H9 (cell line): Measurements from ENCODE around the gene CAT. TPM values are rescaled to one million over a fixed set of nuclear protein-coding genes. Genes with fewer than 3 reads are reported as not detected.
A peak's percentile ranks its signal among the peaks of the same experiment; 100 is the strongest.

Experiments used
- DNase-seq: peaks from one replicate; pipeline ENCODE4 v3.0.0-alpha.2; 2017
- H2AFZ ChIP-seq: one replicate; pipeline ENCODE4 v1.6.1; 2013; ENCODE audit warnings: mild to moderate bottlenecking, low read length, control low read depth, moderate library complexity
- H2AK5ac ChIP-seq: 2 replicates; pipeline ENCODE4 v1.6.1; 2013; ENCODE audit warnings: low read length, control low read depth, mixed read lengths; ENCODE audit not compliant: insufficient read length
- H2BK120ac ChIP-seq: one replicate; pipeline ENCODE4 v1.6.1; 2013; ENCODE audit warnings: low read depth, mild to moderate bottlenecking, low read length, control low read depth, inconsistent platforms; ENCODE audit not compliant: poor library complexity, severe bottlenecking
- H2BK12ac ChIP-seq: 2 replicates; pipeline ENCODE4 v1.6.1; 2013; ENCODE audit warnings: low read length, control low read depth, mixed read lengths, low read depth; ENCODE audit not compliant: insufficient read length
- H2BK15ac ChIP-seq: 2 replicates; pipeline ENCODE4 v1.6.1; 2013; ENCODE audit warnings: low read depth, low read length, control low read depth
- H2BK20ac ChIP-seq: one replicate; pipeline ENCODE4 v1.6.1; 2013; ENCODE audit warnings: low read depth, mild to moderate bottlenecking, low read length, control low read depth, inconsistent platforms; ENCODE audit not compliant: poor library complexity, severe bottlenecking
- H2BK5ac ChIP-seq: 2 replicates; pipeline ENCODE4 v1.6.1; 2013; ENCODE audit warnings: low read length, control low read depth, mixed read lengths; ENCODE audit not compliant: insufficient read length
- H3K14ac ChIP-seq: 2 replicates; pipeline ENCODE4 v1.6.1; 2013; ENCODE audit warnings: low read length, control low read depth; ENCODE audit not compliant: insufficient read depth
- H3K18ac ChIP-seq: 2 replicates; pipeline ENCODE4 v1.6.1; 2013; ENCODE audit warnings: low read depth, mild to moderate bottlenecking, mixed read lengths, low read length, control low read depth; ENCODE audit not compliant: insufficient read length
- H3K23ac ChIP-seq: 2 replicates; pipeline ENCODE4 v1.6.1; 2013; ENCODE audit warnings: low read length, control low read depth, mixed read lengths, low read depth; ENCODE audit not compliant: insufficient read length
- H3K23me2 ChIP-seq: 2 replicates; pipeline ENCODE4 v1.6.1; 2013; ENCODE audit warnings: low read depth, mild to moderate bottlenecking, mixed read lengths, low read length, control low read depth; ENCODE audit not compliant: insufficient read length, poor library complexity, severe bottlenecking
- H3K27ac ChIP-seq: 2 replicates; pipeline ENCODE4 v1.5.1; 2013; ENCODE audit warnings: low read length, control low read depth, mixed read lengths, low read depth; ENCODE audit not compliant: insufficient read length
- H3K27me3 ChIP-seq: 2 replicates; pipeline ENCODE4 v1.6.1; 2013; ENCODE audit warnings: low read length, control low read depth, inconsistent platforms; ENCODE audit not compliant: insufficient read depth
- H3K4ac ChIP-seq: 2 replicates; pipeline ENCODE4 v1.6.1; 2013; ENCODE audit warnings: low read depth, mild to moderate bottlenecking, control low read depth, inconsistent platforms, low read length, moderate library complexity
- H3K4me1 ChIP-seq: 2 replicates; pipeline ENCODE4 v1.6.1; 2013; ENCODE audit warnings: low read length, control low read depth, inconsistent platforms; ENCODE audit not compliant: insufficient read depth
- H3K4me2 ChIP-seq: 2 replicates; pipeline ENCODE4 v1.6.1; 2013; ENCODE audit warnings: low read length, control low read depth, mixed read lengths; ENCODE audit not compliant: insufficient read length, insufficient read depth
- H3K56ac ChIP-seq: 2 replicates; pipeline ENCODE4 v1.6.1; 2013; ENCODE audit warnings: low read depth, mild to moderate bottlenecking, mixed read lengths, low read length, control low read depth; ENCODE audit not compliant: insufficient read length
- H3K79me1 ChIP-seq: 2 replicates; pipeline ENCODE4 v1.6.1; 2013; ENCODE audit warnings: low read depth, mild to moderate bottlenecking, moderate library complexity, low read length, control low read depth, inconsistent platforms; ENCODE audit not compliant: insufficient read depth, poor library complexity, severe bottlenecking
- H3K79me2 ChIP-seq: 2 replicates; pipeline ENCODE4 v1.6.1; 2013; ENCODE audit warnings: low read length, control low read depth, inconsistent platforms; ENCODE audit not compliant: insufficient read depth
- H3K9ac ChIP-seq: 2 replicates; pipeline ENCODE4 v1.6.1; 2013; ENCODE audit warnings: low read length, control low read depth, mixed read lengths; ENCODE audit not compliant: insufficient read length; ENCODE audit errors: extremely low read depth
- H3K9me3 ChIP-seq: one replicate; pipeline ENCODE4 v1.6.1; 2013; ENCODE audit warnings: low read depth, low read length, inconsistent platforms; ENCODE audit not compliant: control insufficient read depth
- H3T11ph ChIP-seq: one replicate; pipeline ENCODE4 v1.6.1; 2013; ENCODE audit warnings: mild to moderate bottlenecking, low read length, control low read depth, inconsistent platforms
- H4K20me1 ChIP-seq: one replicate; pipeline ENCODE4 v1.6.1; 2013; ENCODE audit not compliant: control insufficient read depth, insufficient read length, insufficient read depth
- H4K5ac ChIP-seq: 2 replicates; pipeline ENCODE4 v1.6.1; 2013; ENCODE audit warnings: low read depth, mild to moderate bottlenecking, mixed read lengths, low read length, control low read depth; ENCODE audit not compliant: insufficient read length
- H4K8ac ChIP-seq: replicated peaks from 2 replicates; pipeline ENCODE4 v1.6.1; 2013; ENCODE audit warnings: low read length, control low read depth, mixed read lengths, low read depth; ENCODE audit not compliant: insufficient read length
- H4K91ac ChIP-seq: 2 replicates; pipeline ENCODE4 v1.6.1; 2013; ENCODE audit warnings: low read depth, mild to moderate bottlenecking, moderate library complexity, mixed read lengths, low read length, control low read depth; ENCODE audit not compliant: insufficient read length
- H3K27ac Mint-ChIP-seq, 3 experiments: 2 replicates in 2 of 3; 3 replicates in 1 of 3; pipeline ENCODE4 v1.8.0; 2020 to 2021; ENCODE audit warnings: mixed read lengths in 3 of 3, mild to moderate bottlenecking in 1 of 3, moderate library complexity in 1 of 3
- H3K27me3 Mint-ChIP-seq: 2 replicates; pipeline ENCODE4 v1.8.0; 2021; ENCODE audit warnings: low read depth, mild to moderate bottlenecking, moderate library complexity, mixed read lengths
- H3K36me3 Mint-ChIP-seq, 3 experiments: 2 replicates in 2 of 3; 3 replicates in 1 of 3; pipeline ENCODE4 v1.8.0; 2020 to 2021; ENCODE audit warnings: low read depth in 3 of 3, mixed read lengths in 3 of 3; ENCODE audit not compliant: insufficient read depth in 1 of 3
- H3K4me1 Mint-ChIP-seq, 2 experiments: 2 replicates each; pipeline ENCODE4 v1.8.0; 2020; ENCODE audit warnings: mixed read lengths in 2 of 2
- H3K4me3 Mint-ChIP-seq, 2 experiments: 2 replicates in 1 of 2; 3 replicates in 1 of 2; pipeline ENCODE4 v1.8.0; 2020 to 2021; ENCODE audit warnings: mild to moderate bottlenecking in 2 of 2, mixed read lengths in 2 of 2, moderate library complexity in 1 of 2
- H3K9me3 Mint-ChIP-seq, 2 experiments: 2 replicates in 1 of 2; 3 replicates in 1 of 2; pipeline ENCODE4 v1.8.0; 2020; ENCODE audit warnings: mild to moderate bottlenecking in 2 of 2, mixed read lengths in 2 of 2, moderate library complexity in 1 of 2
- CTCF ChIP-seq: fragments of 200-600 bp; sonication (generic); conservative IDR thresholded peaks from 3 replicates; pipeline ENCODE4 v1.8.0; 2021; ENCODE audit warnings: antibody characterized with exemption, mild to moderate bottlenecking
- WGBS: extraction: QIAGEN DNeasy Blood & Tissue Kit; methylation state at CpG from one replicate; pipeline ENCODE4 v1.1.7; 2013; ENCODE audit warnings: missing lambda C conversion rate, low lambda C conversion rate, mixed read lengths; ENCODE audit not compliant: insufficient read length; ENCODE audit errors: extremely low coverage; 5-methylcytosine and 5-hydroxymethylcytosine counted together
- total RNA-seq: library from RNA; stranded (reverse); gene quantifications from 2 replicates; pipeline ENCODE4 v1.2.1, GENCODE V29; 2021

CAT gene
- total RNA-seq, 1 experiment from 2014 or later, result 9.9 TPM

- Mint-ChIP-seq H3K4me3 (no peak overlapping the region), H3K9me3 (no peaks in the 10 kb centered on the region)
Measured at GRCh38 chr11:34512840-34513681, 74.3 kb downstream of the CAT start.

More at GRCh38 chr11:34512840-34513681, 74.3 kb downstream of the CAT start:
- Mint-ChIP-seq H3K4me1 (peaks cover 7 to 16% of the 10 kb centered on the region in 2 experiments), H3K27me3 (no peaks in the 10 kb centered on the region), H3K36me3 (no peaks in the 10 kb centered on the region), H3K27ac (no peak overlapping the region; a peak in 2 of 7 replicates)
- Histone ChIP-seq H3K79me2 (no peaks in the 10 kb centered on the region), H2BK5ac (no peak overlapping the region), H2BK120ac (no peak overlapping the region), H3K27ac (no peak overlapping the region), H2BK20ac (no peak overlapping the region), H3K18ac (no peak overlapping the region), H3T11ph (no peak overlapping the region), H3K14ac (no peak overlapping the region), H4K20me1 (no peaks in the 10 kb centered on the region), H3K23me2 (no peaks in the 10 kb centered on the region), H3K4me1 (no peaks in the 10 kb centered on the region), H3K27me3 (no peaks in the 10 kb centered on the region), H3K56ac (no peak overlapping the region), H4K91ac (no peak overlapping the region), H3K79me1 (no peaks in the 10 kb centered on the region), H3K4me2 (no peak overlapping the region), H4K5ac (no peak overlapping the region), H2AFZ (no peak overlapping the region), H2AK5ac (no peak overlapping the region), H3K23ac (no peak overlapping the region), H3K4ac (no peak overlapping the region), H4K8ac (no peak overlapping the region), H3K9ac (no peak overlapping the region), H2BK15ac (no peak overlapping the region), H3K9me3 (no peaks in the 10 kb centered on the region), H2BK12ac (no peak overlapping the region)
- TF ChIP-seq CTCF, result peak; percentile 75
- peak; percentile 81 for DNase-seq
- no CpG with 5 or more reads among the region's 24 CpGs for WGBS
